Muscle of leg (tissue), 16 donors: Measurements from ENCODE around the gene CD46. TPM values are rescaled to one million over a fixed set of nuclear protein-coding genes. Genes with fewer than 3 reads are reported as not detected.
"Not testable (repeated sequence)": the region's sequence is repeated elsewhere in the genome, so short reads cannot be mapped to it uniquely, and the experiment has no call there.

Experiments used
- DNase-seq: peaks from one replicate; pipeline ENCODE4 v3.0.0; 2013
- H3K27ac ChIP-seq: one replicate; pipeline ENCODE4 v1.5.1; 2013; ENCODE audit warnings: mild to moderate bottlenecking, low read length, control low read depth
- H3K27me3 ChIP-seq: one replicate; pipeline ENCODE4 v1.6.1; 2013; ENCODE audit warnings: low read length; ENCODE audit not compliant: control insufficient read depth, insufficient read depth
- H3K36me3 ChIP-seq: one replicate; pipeline ENCODE4 v1.6.1; 2013; ENCODE audit warnings: low read length; ENCODE audit not compliant: control insufficient read depth, insufficient read depth
- H3K4me1 ChIP-seq: one replicate; pipeline ENCODE4 v1.6.1; 2013; ENCODE audit warnings: low read length; ENCODE audit not compliant: control insufficient read depth, insufficient read depth
- H3K4me3 ChIP-seq: one replicate; pipeline ENCODE4 v1.5.1; 2013; ENCODE audit warnings: low read length, control low read depth
- H3K9me3 ChIP-seq: replicated peaks from 2 replicates; pipeline ENCODE4 v1.6.1; 2013; ENCODE audit warnings: low read depth, low read length; ENCODE audit not compliant: control insufficient read depth
- WGBS: methylation state at CpG from one replicate; pipeline ENCODE4 v1.1.5; 2013; ENCODE audit warnings: missing lambda C conversion rate; ENCODE audit not compliant: insufficient coverage; 5-methylcytosine and 5-hydroxymethylcytosine counted together
- long read RNA-seq, 11 donors: transcript quantifications; one replicate each; lab custom pipeline, GENCODE V29; 2026
- polyA plus RNA-seq, 8 donors: library from polyadenylated mRNA; unstranded; fragments of 120-200 nt; gene quantifications; one replicate each; pipeline versions ENCODE4 v1.2.1 to v1.2.3, GENCODE V29; 2013; ENCODE audit warnings: inconsistent platforms in 1 of 8, low replicate concordance in 1 of 8; ENCODE audit not compliant: insufficient read length in 8 of 8, insufficient read depth in 1 of 8
- total RNA-seq: library from RNA; stranded (reverse); fragments of 120-200 nt; gene quantifications from one replicate; pipeline ENCODE4 v1.2.4, GENCODE V29; 2013

CD46 gene
- 52.1 TPM for total RNA-seq
- polyA plus RNA-seq = 10 to 100 TPM; 64.4 to 97.3 (median 79.6) TPM
- long read RNA-seq, donor 1, transcript CD46-207 (12 exons, 3,281 nt) = major isoform, 6 of 8 reads
- long read RNA-seq, donor 1, partial matches to known transcripts = 0 of 8 reads
- long read RNA-seq, donor 1, other reads (novel, unspliced or antisense) = 0 of 8 reads
- long read RNA-seq, donor 2, partial matches to known transcripts = 0 of 3 reads
- long read RNA-seq, donor 2, other reads (novel, unspliced or antisense) = 0 of 3 reads
- long read RNA-seq, donor 3, transcript CD46-204 (11 exons, 3,188 nt) = minor isoform, 5 of 19 reads
- long read RNA-seq, donor 3, transcript CD46-207 (12 exons, 3,281 nt) = major isoform, 11 of 19 reads
- long read RNA-seq, donor 3, partial matches to known transcripts = 0 of 19 reads
- long read RNA-seq, donor 3, other reads (novel, unspliced or antisense) = 0 of 19 reads
- long read RNA-seq, donor 4, partial matches to known transcripts = 0 of 5 reads
- long read RNA-seq, donor 4, other reads (novel, unspliced or antisense) = 0 of 5 reads
- long read RNA-seq, donor 5, transcript CD46-203 (12 exons, 3,233 nt) = major isoform, 6 of 66 reads
- long read RNA-seq, donor 5, transcript CD46-207 (12 exons, 3,281 nt) = major isoform, 6 of 66 reads
- long read RNA-seq, donor 5, transcript CD46-204 (11 exons, 3,188 nt) = minor isoform, 5 of 66 reads
- long read RNA-seq, donor 5, transcript CD46-208 (13 exons, 3,326 nt) = major isoform, 6 of 66 reads
- long read RNA-seq, donor 5, partial matches to known transcripts = 41 of 66 reads
- long read RNA-seq, donor 5, other reads (novel, unspliced or antisense) = 0 of 66 reads
- long read RNA-seq, donor 6, transcript CD46-207 (12 exons, 3,281 nt) = major isoform, 9 of 51 reads
- long read RNA-seq, donor 6, transcript CD46-203 (12 exons, 3,233 nt) = minor isoform, 6 of 51 reads
- long read RNA-seq, donor 6, partial matches to known transcripts = 27 of 51 reads
- long read RNA-seq, donor 6, other reads (novel, unspliced or antisense) = 0 of 51 reads
- long read RNA-seq, donor 7, transcript CD46-207 (12 exons, 3,281 nt) = major isoform, 6 of 73 reads
- long read RNA-seq, donor 7, transcript CD46-208 (13 exons, 3,326 nt) = major isoform, 6 of 73 reads
- long read RNA-seq, donor 7, partial matches to known transcripts = 56 of 73 reads
- long read RNA-seq, donor 7, other reads (novel, unspliced or antisense) = 0 of 73 reads
- long read RNA-seq, donor 8, transcript CD46-203 (12 exons, 3,233 nt) = major isoform, 6 of 48 reads
- long read RNA-seq, donor 8, transcript CD46-204 (11 exons, 3,188 nt) = minor isoform, 5 of 48 reads
- long read RNA-seq, donor 8, partial matches to known transcripts = 32 of 48 reads
- long read RNA-seq, donor 8, other reads (novel, unspliced or antisense) = 0 of 48 reads
- long read RNA-seq, donor 9, transcript CD46-207 (12 exons, 3,281 nt) = major isoform, 6 of 18 reads
- long read RNA-seq, donor 9, partial matches to known transcripts = 0 of 18 reads
- long read RNA-seq, donor 9, other reads (novel, unspliced or antisense) = 0 of 18 reads
- long read RNA-seq, donor 10, transcript CD46-208 (13 exons, 3,326 nt) = major isoform, 6 of 29 reads
- long read RNA-seq, donor 10, partial matches to known transcripts = 11 of 29 reads
- long read RNA-seq, donor 10, other reads (novel, unspliced or antisense) = 0 of 29 reads
- long read RNA-seq, donor 11, partial matches to known transcripts = 6 of 18 reads
- long read RNA-seq, donor 11, other reads (novel, unspliced or antisense) = 0 of 18 reads

GRCh38 chr1:207751790-207752455, at the start of gene CD46:
Gene CD46, plus strand, starts transcription at chr1:207752054. Its CDS starts 159 bp downstream, at chr1:207752213.
- WGBS = under 1% methylated on average over 51 of the region's 55 CpGs
- DNase-seq = peak; percentile 97
- H3K4me1 ChIP-seq = peaks cover 7% of the 10 kb centered on the region

GRCh38 chr1:207702317-207702716, 49.5 kb upstream of the CD46 start:
- Histone ChIP-seq H3K4me3 (no peak overlapping the region), H3K36me3 (no peaks in the 10 kb centered on the region), H3K9me3 (no peaks in the 10 kb centered on the region), H3K27me3 (no peaks in the 10 kb centered on the region), H3K27ac (no peak overlapping the region), H3K4me1 (no peaks in the 10 kb centered on the region)
- 38% methylated on average over 1 of the region's 1 CpG for WGBS
- no peak for DNase-seq

More at GRCh38 chr1:207751790-207752455, at the start of gene CD46:
- peak within 1 kb of the TSS; percentile 84 for H3K4me3 ChIP-seq
- H3K36me3 ChIP-seq = no peaks in the 10 kb centered on the region
- H3K27ac ChIP-seq = peak within 1 kb of the TSS; percentile 91
- no peaks in the 10 kb centered on the region for H3K27me3 ChIP-seq
- no peaks in the 10 kb centered on the region for H3K9me3 ChIP-seq

DNA sequence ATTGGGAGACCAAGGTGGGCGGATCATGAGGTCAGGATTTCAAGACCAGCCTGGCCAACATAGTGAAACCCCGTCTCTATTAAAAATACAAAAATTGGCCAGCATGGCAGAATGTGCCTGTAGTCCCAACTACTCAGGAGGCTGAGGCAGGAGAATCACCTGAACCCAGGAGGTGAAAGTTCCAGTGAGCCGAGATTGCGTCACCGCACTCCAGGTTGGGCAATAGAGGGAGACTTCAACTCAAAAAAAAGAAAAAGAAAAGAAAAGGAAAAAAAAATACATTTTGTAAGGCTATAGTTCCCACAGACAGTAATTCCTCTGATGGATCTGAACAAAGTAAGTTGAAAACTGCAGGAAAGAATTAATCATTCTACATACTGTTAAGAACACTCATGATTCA, 48.1 kb upstream of the CD46 start:
- H3K27ac ChIP-seq = no peak overlapping the region
- H3K4me1 ChIP-seq = no peaks in the 10 kb centered on the region
- 93% methylated on average over 3 of the region's 5 CpGs for WGBS
- DNase-seq = no peak
- H3K9me3 ChIP-seq = no peaks in the 10 kb centered on the region
- H3K27me3 ChIP-seq = no peaks in the 10 kb centered on the region
- H3K4me3 ChIP-seq = no peak overlapping the region
- no peaks in the 10 kb centered on the region for H3K36me3 ChIP-seq

DNA sequence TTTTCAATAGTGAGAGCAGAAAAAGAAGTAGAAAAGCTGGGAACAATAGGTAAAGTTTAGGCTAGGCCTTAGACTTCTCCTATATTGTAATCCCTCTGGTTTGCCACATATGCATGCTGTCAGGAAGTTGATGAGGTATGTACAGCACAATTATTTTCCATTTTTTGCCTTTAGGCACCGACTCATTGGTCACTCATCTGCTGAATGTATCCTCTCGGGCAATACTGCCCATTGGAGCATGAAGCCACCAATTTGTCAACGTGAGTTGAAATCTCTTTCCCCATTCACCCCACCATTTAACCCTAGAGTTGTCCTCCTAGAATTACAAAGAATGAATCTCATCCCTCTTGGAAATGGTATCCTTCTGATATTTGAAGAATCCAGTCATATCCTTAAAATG, 43.9 kb upstream of the CD46 start:
- H3K4me3 ChIP-seq = not testable (repeated sequence)

DNA sequence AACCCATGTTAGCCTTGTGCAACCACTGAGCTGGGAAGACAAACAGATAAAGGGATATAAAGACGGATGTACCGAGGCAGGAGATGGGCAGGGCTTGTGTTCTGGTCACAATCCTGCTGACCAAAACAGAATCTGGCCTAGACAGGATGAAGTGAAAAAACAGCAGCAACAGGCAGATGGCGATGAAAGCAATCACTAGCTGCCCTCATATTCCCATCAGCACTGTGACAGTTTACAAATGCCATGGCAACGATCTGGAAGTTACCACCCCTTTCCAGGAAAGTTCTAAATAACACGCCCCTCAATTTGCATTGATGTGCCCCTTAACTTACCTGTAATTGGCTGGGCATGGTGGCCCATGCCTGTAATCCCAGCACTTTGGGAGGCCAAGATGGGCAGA, 40.6 kb upstream of the CD46 start:
- WGBS = 67% methylated on average over 4 of the region's 5 CpGs
- no peaks in the 10 kb centered on the region for H3K4me1 ChIP-seq
- no peaks in the 10 kb centered on the region for H3K36me3 ChIP-seq
- no peak overlapping the region for H3K4me3 ChIP-seq
- no peak for DNase-seq
- H3K27ac ChIP-seq = no peak overlapping the region
- no peaks in the 10 kb centered on the region for H3K27me3 ChIP-seq
- H3K9me3 ChIP-seq = no peaks in the 10 kb centered on the region

More for the DNA sequence above, 43.9 kb upstream of the CD46 start:
- H3K9me3 ChIP-seq, H3K27ac ChIP-seq, H3K4me1 ChIP-seq, H3K27me3 ChIP-seq, DNase-seq, H3K36me3 ChIP-seq: not testable (repeated sequence)
- 53% methylated on average over 2 of the region's 3 CpGs for WGBS

DNA sequence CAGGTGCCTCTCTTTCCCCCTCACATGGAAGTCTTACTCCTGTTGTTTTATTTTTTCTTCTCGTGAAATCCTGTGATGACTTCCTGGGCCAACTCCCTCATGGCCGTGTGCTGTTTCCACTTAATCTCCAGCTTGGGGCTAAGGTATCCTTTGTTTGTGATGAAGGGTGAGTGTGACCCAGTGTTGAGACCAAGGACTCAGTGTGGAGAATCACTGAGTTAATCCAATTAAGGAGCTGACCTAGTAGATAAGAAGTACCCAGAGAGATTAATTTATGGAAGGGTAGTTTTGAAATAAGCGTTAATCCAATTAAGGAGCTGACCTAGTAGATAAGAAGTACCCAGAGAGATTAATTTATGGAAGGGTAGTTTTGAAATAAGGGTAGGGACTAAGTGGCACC, 39.2 kb upstream of the CD46 start:
- DNase-seq, H3K4me3 ChIP-seq, H3K27ac ChIP-seq, H3K4me1 ChIP-seq, H3K36me3 ChIP-seq, H3K9me3 ChIP-seq, H3K27me3 ChIP-seq: not testable (repeated sequence)
- 50% methylated on average over 1 of the region's 3 CpGs for WGBS

GRCh38 chr1:207713529-207713928, 38.3 kb upstream of the CD46 start:
- H3K27ac ChIP-seq = no peak overlapping the region
- H3K4me1 ChIP-seq = no peaks in the 10 kb centered on the region
- H3K4me3 ChIP-seq = no peak overlapping the region
- 90% methylated on average over 11 of the region's 12 CpGs for WGBS
- H3K27me3 ChIP-seq = no peaks in the 10 kb centered on the region
- no peaks in the 10 kb centered on the region for H3K36me3 ChIP-seq
- no peak for DNase-seq
- H3K9me3 ChIP-seq = no peaks in the 10 kb centered on the region

DNA sequence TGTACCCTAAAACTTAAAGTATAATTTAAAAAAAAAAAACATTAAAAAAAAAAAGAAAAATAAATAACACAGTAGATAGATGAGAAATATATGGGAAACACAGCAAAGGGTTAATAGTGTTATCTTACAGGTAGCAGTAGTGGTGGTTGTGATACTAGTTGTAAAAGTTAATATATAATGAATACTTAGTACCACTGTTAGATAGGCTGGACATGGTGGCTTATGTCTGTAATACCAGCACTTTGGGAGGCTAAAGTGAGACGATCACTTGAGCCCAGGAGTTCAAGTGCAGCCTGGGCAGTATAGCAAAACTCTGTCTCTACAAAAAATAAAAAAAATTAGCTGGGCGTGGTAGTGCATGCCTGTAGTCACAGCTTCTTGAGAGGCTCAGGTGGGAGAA, 32.6 kb upstream of the CD46 start:
- no CpG with 5 or more reads among the region's 2 CpGs for WGBS
- no peak for DNase-seq
- H3K36me3 ChIP-seq = no peaks in the 10 kb centered on the region

More for the DNA sequence above, 32.6 kb upstream of the CD46 start:
- Histone ChIP-seq H3K27ac (no peak overlapping the region), H3K4me3 (no peak overlapping the region), H3K4me1 (no peaks in the 10 kb centered on the region), H3K9me3 (no peaks in the 10 kb centered on the region), H3K27me3 (no peaks in the 10 kb centered on the region)
